ENCODE data around the gene RASL11B.
A peak's percentile ranks its signal among the peaks of the same experiment; 100 is the strongest.

The RASL11B gene

GRCh38 chr4:52877036-52877435, 14.9 kb downstream of the RASL11B start:
- H3K4me1 Mint-ChIP-seq (ENCODE audit: low read depth), result peaks cover 9% of the 10 kb centered on the region
- peaks cover 33% of the 10 kb centered on the region for H3K36me3 Mint-ChIP-seq
- no peak overlapping the region for H3K27ac Mint-ChIP-seq
- H3K4me3 Mint-ChIP-seq, result no peak overlapping the region
- no peaks in the 10 kb centered on the region for H3K27me3 Mint-ChIP-seq
- no peaks in the 10 kb centered on the region for H3K9me3 Mint-ChIP-seq (ENCODE audit: low read depth)

- H3K4me3 Mint-ChIP-seq, result no peak overlapping the region
- peak overlapping the region; percentile 2 for H3K27ac Mint-ChIP-seq
- H3K27me3 Mint-ChIP-seq, result no peaks in the 10 kb centered on the region
- peaks cover 9% of the 10 kb centered on the region for H3K4me1 Mint-ChIP-seq (ENCODE audit: low read depth)
- H3K9me3 Mint-ChIP-seq (ENCODE audit: low read depth), result no peaks in the 10 kb centered on the region
- peaks cover 29% of the 10 kb centered on the region for H3K36me3 Mint-ChIP-seq
Observed at GRCh38 chr4:52877694-52878093, 15.6 kb downstream of the RASL11B start.

GRCh38 chr4:52879471-52879870, 17.4 kb downstream of the RASL11B start:
- no peaks in the 10 kb centered on the region for H3K9me3 Mint-ChIP-seq (ENCODE audit: low read depth)
- peaks cover 28% of the 10 kb centered on the region for H3K36me3 Mint-ChIP-seq
- no peaks in the 10 kb centered on the region for H3K27me3 Mint-ChIP-seq
- no peak overlapping the region for H3K27ac Mint-ChIP-seq
- H3K4me3 Mint-ChIP-seq, result no peak overlapping the region
- H3K4me1 Mint-ChIP-seq (ENCODE audit: low read depth), result peaks cover 9% of the 10 kb centered on the region

GRCh38 chr4:52880994-52881393, 18.9 kb downstream of the RASL11B start:
- H3K4me3 Mint-ChIP-seq, result no peak overlapping the region

GRCh38 chr4:52883183-52883621, 21.1 kb downstream of the RASL11B start:
- H3K27me3 Mint-ChIP-seq, result no peaks in the 10 kb centered on the region
- peaks cover 30% of the 10 kb centered on the region for H3K36me3 Mint-ChIP-seq
- H3K4me3 Mint-ChIP-seq, result no peak overlapping the region
- no peaks in the 10 kb centered on the region for H3K4me1 Mint-ChIP-seq (ENCODE audit: low read depth)
- no peaks in the 10 kb centered on the region for H3K9me3 Mint-ChIP-seq (ENCODE audit: low read depth)
- H3K27ac Mint-ChIP-seq, result no peak overlapping the region

More at GRCh38 chr4:52880994-52881393, 18.9 kb downstream of the RASL11B start:
- H3K36me3 Mint-ChIP-seq, result peaks cover 23% of the 10 kb centered on the region
- H3K27ac Mint-ChIP-seq, result no peak overlapping the region
- no peaks in the 10 kb centered on the region for H3K27me3 Mint-ChIP-seq
- peaks cover 5% of the 10 kb centered on the region for H3K4me1 Mint-ChIP-seq (ENCODE audit: low read depth)
- no peaks in the 10 kb centered on the region for H3K9me3 Mint-ChIP-seq (ENCODE audit: low read depth)

GRCh38 chr4:52883707-52884669, 21.9 kb downstream of the RASL11B start:
- no peaks in the 10 kb centered on the region for H3K4me1 Mint-ChIP-seq (ENCODE audit: low read depth)
- no peaks in the 10 kb centered on the region for H3K27me3 Mint-ChIP-seq
- H3K27ac Mint-ChIP-seq, result no peak overlapping the region
- no peak overlapping the region for H3K4me3 Mint-ChIP-seq
- no peaks in the 10 kb centered on the region for H3K9me3 Mint-ChIP-seq (ENCODE audit: low read depth)
- peaks cover 32% of the 10 kb centered on the region for H3K36me3 Mint-ChIP-seq

- Mint-ChIP-seq H3K36me3 (peaks cover 36% of the 10 kb centered on the region), H3K27me3 (no peaks in the 10 kb centered on the region), H3K27ac (no peak overlapping the region), H3K4me1 (ENCODE audit: low read depth) (peaks cover under 1% of the 10 kb centered on the region), H3K9me3 (ENCODE audit: low read depth) (no peaks in the 10 kb centered on the region), H3K4me3 (no peak overlapping the region)
Observed at GRCh38 chr4:52884994-52885393, 22.9 kb downstream of the RASL11B start.

GRCh38 chr4:52889354-52889753, 27.2 kb downstream of the RASL11B start:
- peaks cover 4% of the 10 kb centered on the region for H3K4me1 Mint-ChIP-seq (ENCODE audit: low read depth)
- peaks cover 37% of the 10 kb centered on the region for H3K36me3 Mint-ChIP-seq
- no peaks in the 10 kb centered on the region for H3K27me3 Mint-ChIP-seq
- no peak overlapping the region for H3K27ac Mint-ChIP-seq
- H3K9me3 Mint-ChIP-seq (ENCODE audit: low read depth), result no peaks in the 10 kb centered on the region
- no peak overlapping the region for H3K4me3 Mint-ChIP-seq

GRCh38 chr4:52889778-52890520, 27.8 kb downstream of the RASL11B start:
- Mint-ChIP-seq H3K9me3 (ENCODE audit: low read depth) (no peaks in the 10 kb centered on the region), H3K27me3 (no peaks in the 10 kb centered on the region), H3K36me3 (peaks cover 37% of the 10 kb centered on the region), H3K4me3 (no peak overlapping the region), H3K4me1 (ENCODE audit: low read depth) (peaks cover 8% of the 10 kb centered on the region), H3K27ac (no peak overlapping the region)

- Mint-ChIP-seq H3K9me3 (ENCODE audit: low read depth) (no peaks in the 10 kb centered on the region), H3K4me1 (ENCODE audit: low read depth) (peaks cover 13% of the 10 kb centered on the region), H3K27ac (no peak overlapping the region), H3K27me3 (no peaks in the 10 kb centered on the region), H3K4me3 (no peak overlapping the region), H3K36me3 (peaks cover 37% of the 10 kb centered on the region)
Observed at GRCh38 chr4:52890521-52890791, 28.3 kb downstream of the RASL11B start.

- Mint-ChIP-seq H3K27me3 (no peaks in the 10 kb centered on the region), H3K4me1 (ENCODE audit: low read depth) (peaks cover 16% of the 10 kb centered on the region), H3K9me3 (ENCODE audit: low read depth) (no peaks in the 10 kb centered on the region), H3K36me3 (peaks cover 36% of the 10 kb centered on the region), H3K4me3 (no peak overlapping the region), H3K27ac (no peak overlapping the region)
Observed at GRCh38 chr4:52891743-52892142, 29.6 kb downstream of the RASL11B start.

GRCh38 chr4:52892880-52893279, 30.8 kb downstream of the RASL11B start:
- Mint-ChIP-seq H3K9me3 (ENCODE audit: low read depth) (no peaks in the 10 kb centered on the region), H3K4me1 (ENCODE audit: low read depth) (peaks cover 16% of the 10 kb centered on the region), H3K4me3 (no peak overlapping the region), H3K36me3 (peaks cover 30% of the 10 kb centered on the region), H3K27ac (no peak overlapping the region), H3K27me3 (no peaks in the 10 kb centered on the region)

GRCh38 chr4:52894443-52894842, 32.3 kb downstream of the RASL11B start:
- Mint-ChIP-seq H3K36me3 (peaks cover 23% of the 10 kb centered on the region), H3K4me1 (ENCODE audit: low read depth) (peaks cover 16% of the 10 kb centered on the region), H3K27me3 (no peaks in the 10 kb centered on the region), H3K27ac (no peak overlapping the region), H3K9me3 (ENCODE audit: low read depth) (no peaks in the 10 kb centered on the region), H3K4me3 (no peak overlapping the region)

GRCh38 chr4:52903273-52903672, 41.2 kb downstream of the RASL11B start:
- Mint-ChIP-seq H3K27me3 (no peaks in the 10 kb centered on the region), H3K4me3 (no peak overlapping the region), H3K27ac (no peak overlapping the region), H3K36me3 (peaks cover 46% of the 10 kb centered on the region), H3K9me3 (ENCODE audit: low read depth) (no peaks in the 10 kb centered on the region), H3K4me1 (ENCODE audit: low read depth) (no peaks in the 10 kb centered on the region)

- Mint-ChIP-seq H3K27me3 (no peaks in the 10 kb centered on the region), H3K9me3 (ENCODE audit: low read depth) (no peaks in the 10 kb centered on the region), H3K27ac (no peak overlapping the region), H3K36me3 (peaks cover 50% of the 10 kb centered on the region), H3K4me1 (ENCODE audit: low read depth) (no peaks in the 10 kb centered on the region), H3K4me3 (no peak overlapping the region)
Observed at GRCh38 chr4:52904421-52904820, 42.3 kb downstream of the RASL11B start.
